Measurements from ENCODE around the gene CAPN13. TPM values are rescaled to one million over a fixed set of nuclear protein-coding genes. Genes with fewer than 3 reads are reported as not detected.

CAPN13 gene
- total and polyA plus RNA-seq, 10 of the 15 experiments (the other 5 are each of a cell fraction or from before 2014, with no cell fraction given), result 0.03 to 0.10 (median 0.06) TPM; not detected in 7

DNA sequence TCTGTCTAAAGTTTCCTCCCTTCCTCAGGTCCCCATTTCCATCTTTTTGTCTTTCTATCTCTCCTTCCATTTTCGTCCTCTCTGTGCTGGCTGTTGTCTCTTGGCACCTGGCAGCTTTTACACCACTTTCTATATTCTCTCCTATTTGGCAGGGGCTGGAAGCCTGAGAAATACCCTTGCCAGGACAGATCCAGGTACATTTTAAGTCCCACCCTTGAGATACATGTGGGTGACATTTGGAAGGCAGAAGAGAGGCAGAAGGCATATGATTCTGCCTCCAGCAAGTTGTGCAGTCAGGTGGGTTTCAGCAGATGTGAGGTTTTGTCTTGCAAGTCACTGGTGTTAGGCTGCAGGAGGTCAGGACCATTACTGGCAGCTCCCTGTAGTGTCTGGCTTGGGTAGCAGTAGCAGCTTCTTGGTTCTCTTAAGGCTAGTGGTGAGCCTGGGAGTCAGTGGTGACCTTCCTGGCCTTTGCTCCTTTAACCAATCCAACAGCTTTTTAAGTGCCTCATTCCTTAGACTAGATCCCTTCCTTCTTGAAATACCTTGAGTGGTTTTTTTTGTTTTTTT lies 90.1 kb downstream of the CAPN13 start:
- no peaks in the 10 kb centered on the region for H3K79me2 ChIP-seq (ENCODE audit: control insufficient read depth, insufficient read depth, low read length)
- in situ Hi-C loops (cut with MboI), result loop anchor here (5.0 kb wide), 4 partner anchors 145 to 805 kb away; no protein-coding TSS in a partner anchor
- WGBS (ENCODE audit: insufficient coverage, insufficient replicate concordance, low lambda C conversion rate, missing lambda C conversion rate), result 0% methylated on average over 1 of the region's 1 CpG
- peaks cover 13% of the 10 kb centered on the region for H3K4me1 ChIP-seq (ENCODE audit: control insufficient read depth, insufficient read depth, low read length)
- intact Hi-C loops (cut with micrococcal nuclease; ENCODE audit: unreplicated experiment), result loop anchor here (10.0 kb wide), 2 partner anchors 718 to 1008 kb away; no protein-coding TSS in a partner anchor
- H3K9ac ChIP-seq (ENCODE audit: control insufficient read depth, insufficient read depth, low read length), result no peak overlapping the region
- H3K27me3 ChIP-seq (replicated peaks in 1 of 2; ENCODE audit: control insufficient read depth in 2 of 2, insufficient read depth in 2 of 2, low read length in 1 of 2), result no peaks in the 10 kb centered on the region; a peak in 1 of 4 replicates
- H3K27ac ChIP-seq (ENCODE audit: control insufficient read depth, insufficient read depth), result no peak overlapping the region
- DNase-seq (ENCODE audit: low read depth, low spot score), result no peak
- H3K4me2 ChIP-seq (ENCODE audit: control insufficient read depth, insufficient read depth), result no peak overlapping the region
- ATAC-seq, result no peak
- POLR2A ChIA-PET, result no interaction called here
- RAD21 ChIA-PET (ENCODE audit: unreplicated experiment), result interaction anchor here (0.6 to 9.6 kb wide), 3 partner anchors 13 to 616 kb away, joined by 3 to 103 read pairs (median 5); no protein-coding TSS in a partner anchor
- CTCF ChIA-PET, result interaction anchor here (1.0 to 16.4 kb wide), 5 partner anchors 146 to 616 kb away, joined by 3 to 724 read pairs (median 147); no protein-coding TSS in a partner anchor
- FAIRE-seq, result no peak
- no peak overlapping the region for H2AFZ ChIP-seq (ENCODE audit: control insufficient read depth, low read depth, low read length)
- no peak for TF ChIP-seq SREBF1 (IDR thresholded peaks at IDR 0.05; ENCODE audit: low read length)
- SMC1A ChIA-PET (ENCODE audit: uncharacterized antibody, unreplicated experiment), result interaction anchor here (0.7 to 7.3 kb wide), 3 partner anchors 146 to 455 kb away, joined by 3 to 59 read pairs (median 3); no protein-coding TSS in a partner anchor
- H3K9me3 ChIP-seq (replicated peaks; ENCODE audit: control insufficient read depth, insufficient read depth, low read length), result no peaks in the 10 kb centered on the region
- no TSS peak for BruUV-seq (replicated peaks)
- no peaks in the 10 kb centered on the region for H3K36me3 ChIP-seq (ENCODE audit: control insufficient read depth in 2 of 2, insufficient read depth in 2 of 2, low read length in 1 of 2)
- H4K20me1 ChIP-seq (ENCODE audit: control insufficient read depth, insufficient read depth), result no peaks in the 10 kb centered on the region
- no peak overlapping the region for H3K4me3 ChIP-seq

DNA sequence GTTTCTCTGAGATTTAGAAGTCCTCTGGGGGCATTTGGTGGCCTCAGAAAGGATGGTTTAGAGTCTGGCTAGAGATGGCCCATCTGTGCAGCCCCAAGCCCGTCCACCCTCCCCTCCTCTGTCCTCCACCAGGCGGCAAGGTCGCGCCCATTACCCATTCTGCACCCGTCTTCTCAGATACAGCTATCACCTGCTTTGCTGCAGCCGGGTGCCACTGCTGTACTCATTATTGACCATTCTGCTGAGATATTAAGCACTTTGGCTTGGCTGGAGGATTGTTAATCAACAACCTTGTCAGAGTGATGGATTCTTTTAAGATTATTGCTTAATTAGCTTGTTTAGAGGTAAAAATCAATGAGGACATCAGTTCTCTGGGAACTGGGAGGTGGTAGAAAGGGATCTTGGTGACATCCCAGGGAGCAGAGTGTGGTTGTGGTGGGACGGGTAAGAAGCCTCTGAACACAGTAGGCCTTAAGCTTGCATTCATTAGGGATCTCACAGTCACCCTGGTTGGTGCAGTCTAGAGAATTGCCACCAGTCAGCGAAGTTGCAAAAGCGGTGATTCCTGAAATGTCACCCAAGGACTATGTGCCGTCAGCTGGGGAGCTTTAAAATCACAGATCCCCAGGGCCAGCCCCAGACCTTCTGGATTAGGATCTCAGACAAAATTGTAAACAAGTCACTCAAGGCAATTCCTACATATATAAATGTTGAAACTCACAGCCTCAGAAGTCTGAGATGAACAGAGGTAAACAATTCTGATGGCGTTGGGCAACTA lies 90.9 kb downstream of the CAPN13 start:
- no peak overlapping the region for H2AFZ ChIP-seq (ENCODE audit: control insufficient read depth, low read depth, low read length)
- SMC1A ChIA-PET (ENCODE audit: uncharacterized antibody, unreplicated experiment), result interaction anchor here (0.8 to 13.9 kb wide), 5 partner anchors 82 to 550 kb away, joined by 3 to 379 read pairs (median 59); no protein-coding TSS in a partner anchor
- intact Hi-C loops (cut with micrococcal nuclease; ENCODE audit: unreplicated experiment) (loop anchor here (10.0 kb wide), 2 partner anchors 718 to 1008 kb away; no protein-coding TSS in a partner anchor), in situ Hi-C loops (cut with MboI) (loop anchor here (5.0 kb wide), 4 partner anchors 146 to 806 kb away; no protein-coding TSS in a partner anchor)
- no peak for FAIRE-seq
- CTCF ChIA-PET, result interaction anchor here (0.7 to 16.4 kb wide), 8 partner anchors 147 to 807 kb away, joined by 3 to 724 read pairs (median 92); no protein-coding TSS in a partner anchor
- POLR2A ChIA-PET, result no interaction called here
- no peak for ATAC-seq
- RAD21 ChIA-PET (ENCODE audit: unreplicated experiment), result interaction anchor here (1.2 to 13.0 kb wide), 4 partner anchors 147 to 617 kb away, joined by 6 to 420 read pairs (median 103); no protein-coding TSS in a partner anchor
- no peaks in the 10 kb centered on the region for H3K36me3 ChIP-seq (ENCODE audit: control insufficient read depth in 2 of 2, insufficient read depth in 2 of 2, low read length in 1 of 2)
- no peaks in the 10 kb centered on the region for H3K79me2 ChIP-seq (ENCODE audit: control insufficient read depth, insufficient read depth, low read length)
- H3K4me1 ChIP-seq (ENCODE audit: control insufficient read depth, insufficient read depth, low read length), result peaks cover 13% of the 10 kb centered on the region
- DNase-seq (ENCODE audit: low read depth, low spot score), result no peak
- H3K4me3 ChIP-seq, result no peak overlapping the region
- BruUV-seq (replicated peaks), result no TSS peak
- no peaks in the 10 kb centered on the region for H3K9me3 ChIP-seq (replicated peaks; ENCODE audit: control insufficient read depth, insufficient read depth, low read length)
- H4K20me1 ChIP-seq (ENCODE audit: control insufficient read depth, insufficient read depth), result no peaks in the 10 kb centered on the region
- H3K27me3 ChIP-seq (replicated peaks in 1 of 2; ENCODE audit: control insufficient read depth in 2 of 2, insufficient read depth in 2 of 2, low read length in 1 of 2), result no peaks in the 10 kb centered on the region; a peak in 1 of 4 replicates
- H3K27ac ChIP-seq (ENCODE audit: control insufficient read depth, insufficient read depth), result no peak overlapping the region
- H3K4me2 ChIP-seq (ENCODE audit: control insufficient read depth, insufficient read depth), result no peak overlapping the region
- 55% methylated on average over 11 of the region's 11 CpGs for WGBS (ENCODE audit: insufficient coverage, insufficient replicate concordance, low lambda C conversion rate, missing lambda C conversion rate)
- H3K9ac ChIP-seq (ENCODE audit: control insufficient read depth, insufficient read depth, low read length), result no peak overlapping the region
- TF ChIP-seq EGR1 (IDR thresholded peaks at IDR 0.05; ENCODE audit: borderline replicate concordance in 1 of 2, low read depth in 2 of 2, low read length in 2 of 2) (no peak), ZBED1 (IDR thresholded peaks at IDR 0.05; ENCODE audit: borderline replicate concordance) (no peak), E2F4 (IDR thresholded peaks at IDR 0.05; ENCODE audit: low read depth, low read length) (no peak), DPF2 (IDR thresholded peaks at IDR 0.05) (no peak), ELK1 (IDR thresholded peaks at IDR 0.05; ENCODE audit: low read depth, low read length) (no peak), ZNF207 (IDR thresholded peaks at IDR 0.05; ENCODE audit: borderline replicate concordance) (no peak), ETV6 (conservative IDR thresholded peaks at IDR 0.05 in 1 of 2, IDR thresholded peaks at IDR 0.05 in 1 of 2; ENCODE audit: borderline replicate concordance in 1 of 2, low read depth in 1 of 2) (no peak), NBN (IDR thresholded peaks at IDR 0.05) (no peak), FOXM1 (IDR thresholded peaks at IDR 0.05; ENCODE audit: low read depth, low read length) (no peak)

Measured in GM12878 (cell line).